Measurements from ENCODE around the gene CDH23. TPM values are rescaled to one million over a fixed set of nuclear protein-coding genes. Genes with fewer than 3 reads are reported as not detected.
"Not testable (repeated sequence)": the region's sequence is repeated elsewhere in the genome, so short reads cannot be mapped to it uniquely, and the experiment has no call there.

CDH23 gene
- total RNA-seq, 1 donor from 2014 or later, result not detected

DNA sequence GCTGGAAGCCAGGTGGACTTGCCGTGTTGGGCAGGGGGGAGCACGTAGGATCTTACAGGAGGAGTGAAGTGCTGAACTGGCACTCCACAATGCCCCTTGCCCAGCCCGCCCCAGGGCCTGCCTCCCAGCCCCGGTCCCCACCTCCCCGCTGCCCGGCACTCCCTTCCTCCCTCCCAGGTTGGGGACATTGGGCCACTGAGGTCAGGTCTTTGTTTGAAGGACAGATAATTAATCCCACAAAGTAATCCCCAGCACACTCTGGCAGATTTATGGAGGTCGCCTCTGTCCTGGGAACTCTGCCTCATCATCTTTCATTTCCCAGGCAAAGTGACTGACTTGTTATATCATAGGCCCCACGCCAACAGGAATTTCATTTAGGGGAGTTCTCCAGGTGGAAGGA is 200.0 kb downstream of the CDH23 start:
- Mint-ChIP-seq H3K27ac (ENCODE audit: unreplicated experiment) (no peak overlapping the region), H3K4me1 (ENCODE audit: low read depth) (no peaks in the 10 kb centered on the region), H3K36me3 (ENCODE audit: low read depth) (no peaks in the 10 kb centered on the region), H3K9me3 (ENCODE audit: low read depth) (no peaks in the 10 kb centered on the region), H3K4me3 (ENCODE audit: unreplicated experiment) (no peak overlapping the region), H3K27me3 (ENCODE audit: low read depth) (peaks cover 8% of the 10 kb centered on the region)
- no peak for DNase-seq (ENCODE audit: low spot score)
- TF ChIP-seq, protein P1, sequence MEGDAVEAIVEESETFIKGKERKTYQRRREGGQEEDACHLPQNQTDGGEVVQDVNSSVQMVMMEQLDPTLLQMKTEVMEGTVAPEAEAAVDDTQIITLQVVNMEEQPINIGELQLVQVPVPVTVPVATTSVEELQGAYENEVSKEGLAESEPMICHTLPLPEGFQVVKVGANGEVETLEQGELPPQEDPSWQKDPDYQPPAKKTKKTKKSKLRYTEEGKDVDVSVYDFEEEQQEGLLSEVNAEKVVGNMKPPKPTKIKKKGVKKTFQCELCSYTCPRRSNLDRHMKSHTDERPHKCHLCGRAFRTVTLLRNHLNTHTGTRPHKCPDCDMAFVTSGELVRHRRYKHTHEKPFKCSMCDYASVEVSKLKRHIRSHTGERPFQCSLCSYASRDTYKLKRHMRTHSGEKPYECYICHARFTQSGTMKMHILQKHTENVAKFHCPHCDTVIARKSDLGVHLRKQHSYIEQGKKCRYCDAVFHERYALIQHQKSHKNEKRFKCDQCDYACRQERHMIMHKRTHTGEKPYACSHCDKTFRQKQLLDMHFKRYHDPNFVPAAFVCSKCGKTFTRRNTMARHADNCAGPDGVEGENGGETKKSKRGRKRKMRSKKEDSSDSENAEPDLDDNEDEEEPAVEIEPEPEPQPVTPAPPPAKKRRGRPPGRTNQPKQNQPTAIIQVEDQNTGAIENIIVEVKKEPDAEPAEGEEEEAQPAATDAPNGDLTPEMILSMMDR (IDR thresholded peaks at IDR 0.05), result no peak

DNA sequence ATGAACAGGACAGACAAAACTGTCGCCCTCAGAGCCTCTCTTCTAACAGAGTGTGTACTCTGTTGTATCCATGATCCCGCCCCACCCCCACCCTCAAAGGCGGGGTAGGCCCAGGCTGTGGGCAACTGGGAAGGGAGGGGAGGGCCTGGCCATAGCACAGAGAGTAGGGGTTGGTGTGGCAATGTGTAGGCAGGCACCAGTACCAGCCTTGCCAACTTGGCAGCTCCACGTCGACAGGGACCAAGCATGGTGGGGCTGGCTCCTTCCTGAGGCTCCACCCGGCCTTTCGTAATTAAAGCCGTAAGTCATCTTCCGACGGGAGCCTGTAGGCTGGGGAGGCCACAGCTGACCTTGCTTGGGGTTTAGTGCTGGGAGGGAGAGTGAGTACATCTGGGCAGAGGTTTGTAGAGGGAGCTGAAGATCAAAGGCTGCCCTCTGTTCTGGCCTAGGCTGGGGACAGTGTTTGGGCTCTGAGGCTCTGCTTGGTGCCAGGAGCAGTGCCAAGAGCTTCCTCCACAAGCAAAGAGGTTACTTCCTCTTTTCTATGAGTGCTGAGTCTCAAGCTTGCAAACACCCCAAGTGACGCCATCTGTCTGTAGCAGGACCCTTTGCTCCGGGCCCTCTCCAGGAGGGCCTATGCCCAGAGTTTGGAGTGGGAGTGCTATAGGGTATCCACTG is 201.2 kb downstream of the CDH23 start:
- Mint-ChIP-seq H3K36me3 (ENCODE audit: low read depth) (no peaks in the 10 kb centered on the region), H3K27ac (ENCODE audit: unreplicated experiment) (no peak overlapping the region), H3K9me3 (ENCODE audit: low read depth) (no peaks in the 10 kb centered on the region), H3K27me3 (ENCODE audit: low read depth) (peaks cover 2% of the 10 kb centered on the region), H3K4me3 (ENCODE audit: unreplicated experiment) (no peak overlapping the region), H3K4me1 (ENCODE audit: low read depth) (no peaks in the 10 kb centered on the region)
- TF ChIP-seq, protein P1 (IDR thresholded peaks at IDR 0.05), result no peak
- no peak for DNase-seq (ENCODE audit: low spot score)

DNA sequence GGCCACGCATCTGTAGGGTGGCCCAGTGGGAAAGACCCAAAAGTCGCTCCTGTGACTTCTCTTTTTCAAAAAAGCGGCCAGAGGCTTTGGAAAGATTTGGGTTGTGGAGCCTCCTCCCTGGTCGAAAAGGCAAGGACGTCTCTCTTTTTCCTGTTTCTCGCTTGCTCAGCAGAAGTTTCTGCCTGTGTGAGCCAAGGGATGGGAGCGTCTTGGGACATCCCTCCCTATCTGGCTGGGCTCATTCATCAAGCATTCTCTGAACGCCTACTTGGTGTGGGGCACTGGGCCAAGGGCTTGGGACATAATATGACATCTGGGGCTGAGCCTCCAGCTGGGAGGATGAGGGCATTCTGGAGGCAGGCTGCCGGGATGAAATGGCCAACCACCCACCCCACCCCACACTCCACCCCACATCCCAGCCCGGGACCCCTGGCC is 201.9 kb downstream of the CDH23 start:
- no peaks in the 10 kb centered on the region for H3K4me1 Mint-ChIP-seq (ENCODE audit: low read depth)
- no peak overlapping the region for H3K4me3 Mint-ChIP-seq (ENCODE audit: unreplicated experiment)
- TF ChIP-seq, protein P1 (IDR thresholded peaks at IDR 0.05), result no peak
- no peak overlapping the region for H3K27ac Mint-ChIP-seq (ENCODE audit: unreplicated experiment)
- DNase-seq (ENCODE audit: low spot score), result no peak
- peaks cover 2% of the 10 kb centered on the region for H3K27me3 Mint-ChIP-seq (ENCODE audit: low read depth)
- no peaks in the 10 kb centered on the region for H3K9me3 Mint-ChIP-seq (ENCODE audit: low read depth)
- H3K36me3 Mint-ChIP-seq (ENCODE audit: low read depth), result no peaks in the 10 kb centered on the region

GRCh38 chr10:71599518-71599917 is 202.8 kb downstream of the CDH23 start:
- no peak for DNase-seq (ENCODE audit: low spot score)
- no peak overlapping the region for H3K4me3 Mint-ChIP-seq (ENCODE audit: unreplicated experiment)
- peaks cover 2% of the 10 kb centered on the region for H3K27me3 Mint-ChIP-seq (ENCODE audit: low read depth)
- H3K36me3 Mint-ChIP-seq (ENCODE audit: low read depth), result no peaks in the 10 kb centered on the region
- no peak overlapping the region for H3K27ac Mint-ChIP-seq (ENCODE audit: unreplicated experiment)
- TF ChIP-seq, protein P1 (IDR thresholded peaks at IDR 0.05), result no peak
- H3K4me1 Mint-ChIP-seq (ENCODE audit: low read depth), result peaks cover 3% of the 10 kb centered on the region
- no peaks in the 10 kb centered on the region for H3K9me3 Mint-ChIP-seq (ENCODE audit: low read depth)

GRCh38 chr10:71600242-71600641 is 203.5 kb downstream of the CDH23 start:
- H3K27ac Mint-ChIP-seq (ENCODE audit: unreplicated experiment); H3K9me3 Mint-ChIP-seq (ENCODE audit: low read depth); H3K4me3 Mint-ChIP-seq (ENCODE audit: unreplicated experiment); H3K27me3 Mint-ChIP-seq (ENCODE audit: low read depth); H3K36me3 Mint-ChIP-seq (ENCODE audit: low read depth); H3K4me1 Mint-ChIP-seq (ENCODE audit: low read depth); DNase-seq (ENCODE audit: low spot score): not testable (repeated sequence)

- Mint-ChIP-seq H3K9me3 (ENCODE audit: low read depth) (no peaks in the 10 kb centered on the region), H3K36me3 (ENCODE audit: low read depth) (no peaks in the 10 kb centered on the region), H3K27ac (ENCODE audit: unreplicated experiment) (no peak overlapping the region), H3K4me3 (ENCODE audit: unreplicated experiment) (no peak overlapping the region), H3K4me1 (ENCODE audit: low read depth) (peaks cover 6% of the 10 kb centered on the region), H3K27me3 (ENCODE audit: low read depth) (peaks cover 2% of the 10 kb centered on the region)
- TF ChIP-seq, protein P1 (IDR thresholded peaks at IDR 0.05), result no peak
- no peak for DNase-seq (ENCODE audit: low spot score)
Observed at GRCh38 chr10:71600849-71601248, 204.1 kb downstream of the CDH23 start.
